Measurements from ENCODE around the gene ELL2. TPM values are rescaled to one million over a fixed set of nuclear protein-coding genes. Genes with fewer than 3 reads are reported as not detected.

Gene ELL2
- total RNA-seq, 1 experiment from 2014 or later = 27.5 TPM

DNA sequence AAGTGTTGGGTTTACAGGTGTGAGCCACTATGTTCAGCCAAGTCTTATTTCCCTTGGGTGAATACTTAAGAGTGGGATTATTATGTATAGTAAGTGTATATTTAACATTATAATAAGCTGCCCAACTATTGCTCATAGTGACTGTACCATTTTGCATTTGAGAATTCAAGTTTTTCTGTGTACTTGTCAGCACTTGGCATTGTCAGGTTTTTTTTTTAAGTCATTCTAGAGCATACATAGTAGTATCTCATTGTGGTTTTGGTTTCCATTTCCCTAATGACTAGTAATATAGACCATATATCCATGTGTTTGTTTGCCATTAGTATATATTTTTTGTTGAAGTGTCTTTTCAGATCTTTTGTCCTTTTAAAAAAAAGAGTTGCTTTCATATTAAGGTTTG, 10.5 kb upstream of the ELL2 start:
- Histone ChIP-seq H3K23me2 (ENCODE audit: insufficient read length, low read depth, low read length, poor library complexity, severe bottlenecking) (no peaks in the 10 kb centered on the region), H3K27ac (ENCODE audit: insufficient read length, low read depth, low read length) (no peak overlapping the region), H3K23ac (ENCODE audit: insufficient read length, low read depth, low read length) (no peak overlapping the region), H3K27me3 (ENCODE audit: insufficient read depth, low read length) (no peaks in the 10 kb centered on the region), H3K4me1 (ENCODE audit: insufficient read depth, low read length) (no peaks in the 10 kb centered on the region; the same call in 1 of the 2 replicates), H2BK15ac (ENCODE audit: low read depth, low read length) (no peak overlapping the region), H3T11ph (ENCODE audit: low read length) (no peak overlapping the region), H3K79me2 (ENCODE audit: insufficient read depth, low read length) (no peaks in the 10 kb centered on the region), H4K5ac (ENCODE audit: insufficient read length, low read depth, low read length) (no peak overlapping the region), H3K9ac (ENCODE audit: extremely low read depth, insufficient read length, low read length) (no peak overlapping the region), H2BK5ac (ENCODE audit: insufficient read length, low read length) (no peak overlapping the region), H2BK120ac (ENCODE audit: low read depth, low read length, poor library complexity, severe bottlenecking) (no peak overlapping the region), H2BK20ac (ENCODE audit: low read depth, low read length, poor library complexity, severe bottlenecking) (no peak overlapping the region), H3K4ac (ENCODE audit: low read depth, low read length) (no peak overlapping the region), H3K79me1 (ENCODE audit: insufficient read depth, low read depth, low read length, poor library complexity, severe bottlenecking) (no peaks in the 10 kb centered on the region), H2AFZ (ENCODE audit: low read length) (no peak overlapping the region), H3K14ac (ENCODE audit: insufficient read depth, low read length) (no peak overlapping the region), H3K4me2 (ENCODE audit: insufficient read depth, insufficient read length, low read length) (no peak overlapping the region), H2BK12ac (ENCODE audit: insufficient read length, low read depth, low read length) (no peak overlapping the region), H2AK5ac (ENCODE audit: insufficient read length, low read length) (no peak overlapping the region), H4K8ac (replicated peaks; ENCODE audit: insufficient read length, low read depth, low read length) (no peak overlapping the region), H4K20me1 (ENCODE audit: control insufficient read depth, insufficient read depth, insufficient read length) (no peaks in the 10 kb centered on the region), H3K18ac (ENCODE audit: insufficient read length, low read depth, low read length) (no peak overlapping the region), H3K56ac (ENCODE audit: insufficient read length, low read depth, low read length) (no peak overlapping the region), H4K91ac (ENCODE audit: insufficient read length, low read depth, low read length) (no peak overlapping the region), H3K9me3 (ENCODE audit: control insufficient read depth, low read depth, low read length) (no peaks in the 10 kb centered on the region)
- no peak overlapping the region for H3K27ac Mint-ChIP-seq
- H3K4me1 Mint-ChIP-seq = no peaks in the 10 kb centered on the region
- H3K9me3 Mint-ChIP-seq = no peaks in the 10 kb centered on the region
- no peaks in the 10 kb centered on the region for H3K27me3 Mint-ChIP-seq (ENCODE audit: low read depth)
- TF ChIP-seq, protein P1, sequence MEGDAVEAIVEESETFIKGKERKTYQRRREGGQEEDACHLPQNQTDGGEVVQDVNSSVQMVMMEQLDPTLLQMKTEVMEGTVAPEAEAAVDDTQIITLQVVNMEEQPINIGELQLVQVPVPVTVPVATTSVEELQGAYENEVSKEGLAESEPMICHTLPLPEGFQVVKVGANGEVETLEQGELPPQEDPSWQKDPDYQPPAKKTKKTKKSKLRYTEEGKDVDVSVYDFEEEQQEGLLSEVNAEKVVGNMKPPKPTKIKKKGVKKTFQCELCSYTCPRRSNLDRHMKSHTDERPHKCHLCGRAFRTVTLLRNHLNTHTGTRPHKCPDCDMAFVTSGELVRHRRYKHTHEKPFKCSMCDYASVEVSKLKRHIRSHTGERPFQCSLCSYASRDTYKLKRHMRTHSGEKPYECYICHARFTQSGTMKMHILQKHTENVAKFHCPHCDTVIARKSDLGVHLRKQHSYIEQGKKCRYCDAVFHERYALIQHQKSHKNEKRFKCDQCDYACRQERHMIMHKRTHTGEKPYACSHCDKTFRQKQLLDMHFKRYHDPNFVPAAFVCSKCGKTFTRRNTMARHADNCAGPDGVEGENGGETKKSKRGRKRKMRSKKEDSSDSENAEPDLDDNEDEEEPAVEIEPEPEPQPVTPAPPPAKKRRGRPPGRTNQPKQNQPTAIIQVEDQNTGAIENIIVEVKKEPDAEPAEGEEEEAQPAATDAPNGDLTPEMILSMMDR (conservative IDR thresholded peaks at IDR 0.05) = no peak
- no peaks in the 10 kb centered on the region for H3K36me3 Mint-ChIP-seq (ENCODE audit: insufficient read depth in 1 of 3, low read depth in 3 of 3)
- no peak overlapping the region for H3K4me3 Mint-ChIP-seq
- no peak for DNase-seq
